Left ventricle myocardium inferior (tissue), 1 donor: ENCODE measurements around the gene DUS2. TPM values are rescaled to one million over a fixed set of nuclear protein-coding genes. Genes with fewer than 3 reads are reported as not detected.

ENCODE experiments used
- DNase-seq: peaks from one replicate; pipeline ENCODE4 v3.0.0-alpha.2; 2020
- H3K27ac ChIP-seq: fragments of 200-600 bp; replicated peaks from 2 replicates; pipeline ENCODE4 v1.8.0; 2021
- H3K27me3 ChIP-seq: fragments of 200-600 bp; 2 replicates; pipeline ENCODE4 v1.8.0; 2021; ENCODE audit warnings: low read depth
- H3K36me3 ChIP-seq: fragments of 200-600 bp; 2 replicates; pipeline ENCODE4 v1.8.0; 2021
- H3K4me1 ChIP-seq: fragments of 200-600 bp; 2 replicates; pipeline ENCODE4 v1.8.0; 2021
- H3K4me3 ChIP-seq: fragments of 200-600 bp; 2 replicates; pipeline ENCODE4 v1.8.0; 2021; ENCODE audit warnings: mild to moderate bottlenecking, moderate library complexity
- H3K9me3 ChIP-seq: fragments of 200-600 bp; replicated peaks from 2 replicates; pipeline ENCODE4 v1.8.0; 2021
- intact Hi-C: fragments of 100-400 bp; cut with micrococcal nuclease; formaldehyde crosslinking; loops from one replicate; pipeline ENCODE4 v1.11.0; 2022
- total RNA-seq: library from RNA; stranded (reverse); fragmentation: NEBNext Ultra II Directional; extraction: Animal tissue kit (Norgen Biotek cat#: 25700); gene quantifications from one replicate; pipeline ENCODE4 v1.2.1, GENCODE V29; 2021
- TF ChIP-seq, protein P1 (sequence below): fragments of 200-600 bp; IDR thresholded peaks from 2 replicates; pipeline ENCODE4 v1.8.0; 2021; ENCODE audit warnings: antibody characterized with exemption, mild to moderate bottlenecking, borderline replicate concordance
- donor health status: DM: no; HTN: yes; CAD: no; lungs with severe emphysema.

The DUS2 gene
- total RNA-seq, 1 donor from 2014 or later = 6.8 TPM

DNA sequence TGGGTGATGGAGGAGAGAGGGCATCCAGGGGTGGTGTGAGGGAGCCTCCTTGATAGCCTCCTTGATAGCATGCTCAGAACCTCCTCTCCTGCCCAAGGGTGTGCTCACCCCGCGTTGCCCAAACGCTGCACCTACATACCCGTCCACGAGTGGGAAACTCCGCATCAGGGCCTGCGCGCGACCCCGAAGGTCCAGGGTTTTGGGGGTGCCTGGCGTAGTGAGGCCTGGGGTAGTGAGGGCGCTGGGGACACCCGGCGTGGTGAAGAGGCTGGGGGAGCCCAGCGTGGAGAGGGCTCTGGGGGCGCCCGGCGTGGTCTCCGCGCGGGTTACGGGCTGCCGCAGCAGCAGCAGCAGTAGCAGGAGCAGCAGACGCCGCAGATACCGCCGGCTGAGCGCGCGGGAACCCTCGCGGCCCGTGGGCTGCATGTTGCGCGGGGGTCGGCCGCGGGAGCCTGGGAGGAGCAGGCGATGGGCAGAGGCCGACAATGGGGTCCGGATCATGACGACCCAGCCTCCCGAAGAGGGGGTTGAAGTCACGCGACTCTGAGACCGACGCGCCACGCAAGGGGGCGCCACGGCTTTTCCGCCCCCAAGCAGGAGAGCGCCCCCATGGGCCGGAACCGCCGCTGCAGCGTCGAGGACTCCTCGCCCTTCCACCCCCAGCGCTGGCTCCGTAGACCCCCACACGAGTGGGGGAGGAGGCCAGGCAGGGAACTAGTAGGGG, 43.0 kb upstream of the DUS2 start, which contains the start of gene DPEP3:
DPEP3 (minus strand) TSS at position 545 of the 724 bp plus-strand sequence; CDS start at position 426, 119 bp downstream.
- TF ChIP-seq, protein P1, sequence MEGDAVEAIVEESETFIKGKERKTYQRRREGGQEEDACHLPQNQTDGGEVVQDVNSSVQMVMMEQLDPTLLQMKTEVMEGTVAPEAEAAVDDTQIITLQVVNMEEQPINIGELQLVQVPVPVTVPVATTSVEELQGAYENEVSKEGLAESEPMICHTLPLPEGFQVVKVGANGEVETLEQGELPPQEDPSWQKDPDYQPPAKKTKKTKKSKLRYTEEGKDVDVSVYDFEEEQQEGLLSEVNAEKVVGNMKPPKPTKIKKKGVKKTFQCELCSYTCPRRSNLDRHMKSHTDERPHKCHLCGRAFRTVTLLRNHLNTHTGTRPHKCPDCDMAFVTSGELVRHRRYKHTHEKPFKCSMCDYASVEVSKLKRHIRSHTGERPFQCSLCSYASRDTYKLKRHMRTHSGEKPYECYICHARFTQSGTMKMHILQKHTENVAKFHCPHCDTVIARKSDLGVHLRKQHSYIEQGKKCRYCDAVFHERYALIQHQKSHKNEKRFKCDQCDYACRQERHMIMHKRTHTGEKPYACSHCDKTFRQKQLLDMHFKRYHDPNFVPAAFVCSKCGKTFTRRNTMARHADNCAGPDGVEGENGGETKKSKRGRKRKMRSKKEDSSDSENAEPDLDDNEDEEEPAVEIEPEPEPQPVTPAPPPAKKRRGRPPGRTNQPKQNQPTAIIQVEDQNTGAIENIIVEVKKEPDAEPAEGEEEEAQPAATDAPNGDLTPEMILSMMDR = no peak
- no peak for DNase-seq
- Histone ChIP-seq H3K9me3 (no peaks in the 10 kb centered on the region), H3K27ac (no peak within 1 kb of the TSS), H3K4me1 (peaks cover 30% of the 10 kb centered on the region), H3K4me3 (no peak within 1 kb of the TSS), H3K27me3 (peaks cover 10% of the 10 kb centered on the region), H3K36me3 (no peaks in the 10 kb centered on the region)
- intact Hi-C loops = no loop called here

GRCh38 chr16:67982011-67982696, 40.9 kb upstream of the DUS2 start:
- Histone ChIP-seq H3K27me3 (peaks cover 10% of the 10 kb centered on the region), H3K27ac (no peak overlapping the region), H3K9me3 (no peaks in the 10 kb centered on the region), H3K4me3 (no peak overlapping the region), H3K4me1 (peaks cover 41% of the 10 kb centered on the region), H3K36me3 (no peaks in the 10 kb centered on the region)
- no peak for DNase-seq
- TF ChIP-seq, protein P1 = no peak
- intact Hi-C loops = no loop called here

DNA sequence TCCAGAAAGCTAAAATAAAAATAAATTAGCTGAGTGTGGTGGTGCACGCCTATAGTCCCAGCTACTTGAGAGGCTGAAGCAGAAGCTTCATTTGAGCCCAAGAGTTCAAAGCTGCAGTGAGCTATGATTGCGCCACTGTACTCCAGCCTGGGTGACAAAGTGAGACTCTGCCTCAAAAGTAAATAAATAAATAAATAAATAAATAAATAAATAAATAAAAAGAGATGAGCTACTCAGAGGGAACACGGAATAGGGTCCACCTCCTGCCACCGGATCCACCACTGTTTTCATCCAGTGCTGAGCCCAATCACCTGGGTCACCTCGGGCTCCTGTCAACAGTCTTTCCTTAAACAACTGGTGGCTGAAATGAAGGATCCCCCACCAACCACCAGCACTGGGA, 36.1 kb upstream of the DUS2 start:
- intact Hi-C loops = no loop called here
- no peaks in the 10 kb centered on the region for H3K27me3 ChIP-seq
- TF ChIP-seq, protein P1 = no peak
- no peaks in the 10 kb centered on the region for H3K36me3 ChIP-seq
- DNase-seq = no peak
- no peak overlapping the region for H3K4me3 ChIP-seq
- H3K9me3 ChIP-seq = no peaks in the 10 kb centered on the region
- peak overlapping the region; percentile 66 for H3K27ac ChIP-seq
- peaks cover 38% of the 10 kb centered on the region for H3K4me1 ChIP-seq

DNA sequence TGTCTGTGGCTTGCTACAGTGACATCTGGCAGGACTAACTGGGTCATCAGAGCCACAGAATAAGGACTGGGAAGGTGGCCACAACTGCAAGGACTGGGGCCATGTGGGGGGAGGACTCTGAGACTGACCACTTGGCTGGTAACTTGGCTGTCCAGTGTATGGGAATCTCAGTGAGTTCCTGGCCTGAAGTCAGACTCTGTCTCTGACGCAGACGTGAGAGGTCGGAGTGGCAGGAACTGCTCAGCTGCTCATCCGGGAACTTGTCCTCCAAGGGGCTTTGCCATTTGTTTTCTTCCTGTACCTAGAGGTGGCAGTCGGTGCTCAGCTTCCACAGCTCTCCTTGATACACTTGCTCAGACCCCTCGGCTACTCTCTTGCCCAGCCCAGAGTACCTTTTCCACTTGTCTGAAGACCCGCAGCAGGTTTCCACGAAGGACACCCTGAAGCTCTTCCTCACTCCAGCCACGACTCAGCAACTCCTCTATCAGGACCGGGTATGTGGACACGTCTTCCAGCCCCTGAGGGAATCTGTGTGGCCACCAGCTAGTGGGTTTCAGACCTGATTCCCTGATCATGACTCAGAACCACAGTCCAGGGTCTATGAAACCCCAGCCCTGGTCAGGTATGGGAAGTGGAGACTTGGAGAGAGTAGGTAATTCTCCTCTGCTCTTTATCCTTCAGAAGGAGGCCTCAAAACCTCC, 35.5 kb upstream of the DUS2 start:
- DNase-seq = no peak
- peaks cover 40% of the 10 kb centered on the region for H3K4me1 ChIP-seq
- intact Hi-C loops = no loop called here
- H3K27me3 ChIP-seq = no peaks in the 10 kb centered on the region
- peak overlapping the region; percentile 66 for H3K27ac ChIP-seq
- H3K4me3 ChIP-seq = no peak overlapping the region
- TF ChIP-seq, protein P1 = no peak
- H3K36me3 ChIP-seq = no peaks in the 10 kb centered on the region
- H3K9me3 ChIP-seq = no peaks in the 10 kb centered on the region

DNA sequence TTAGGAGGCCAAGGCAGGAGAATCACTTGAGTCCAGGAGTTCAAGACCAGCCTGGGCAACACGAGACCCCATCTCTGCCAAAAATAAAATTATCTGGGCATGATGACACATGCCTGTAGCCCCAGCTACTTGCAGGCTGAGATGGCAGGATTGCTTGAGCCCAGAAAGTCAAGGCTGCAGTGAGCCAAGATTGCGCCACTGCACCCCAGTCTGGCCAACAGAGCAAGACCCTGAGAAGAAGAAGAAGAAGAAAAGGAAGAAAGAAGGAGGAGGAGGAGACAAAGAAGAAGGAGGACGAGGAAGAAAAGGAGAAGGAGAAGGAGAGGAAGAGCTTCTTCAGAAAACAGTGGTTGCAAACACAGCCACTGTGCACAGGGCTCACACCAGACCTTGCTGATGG, 34.4 kb upstream of the DUS2 start:
- Histone ChIP-seq H3K9me3 (no peaks in the 10 kb centered on the region), H3K36me3 (no peaks in the 10 kb centered on the region), H3K4me3 (no peak overlapping the region), H3K27me3 (no peaks in the 10 kb centered on the region), H3K4me1 (peaks cover 41% of the 10 kb centered on the region), H3K27ac (no peak overlapping the region)
- intact Hi-C loops = no loop called here
- TF ChIP-seq, protein P1 = no peak
- no peak for DNase-seq
